ENCODE data around the gene PRM1.

PRM1 gene, protein sequence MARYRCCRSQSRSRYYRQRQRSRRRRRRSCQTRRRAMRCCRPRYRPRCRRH

DNA sequence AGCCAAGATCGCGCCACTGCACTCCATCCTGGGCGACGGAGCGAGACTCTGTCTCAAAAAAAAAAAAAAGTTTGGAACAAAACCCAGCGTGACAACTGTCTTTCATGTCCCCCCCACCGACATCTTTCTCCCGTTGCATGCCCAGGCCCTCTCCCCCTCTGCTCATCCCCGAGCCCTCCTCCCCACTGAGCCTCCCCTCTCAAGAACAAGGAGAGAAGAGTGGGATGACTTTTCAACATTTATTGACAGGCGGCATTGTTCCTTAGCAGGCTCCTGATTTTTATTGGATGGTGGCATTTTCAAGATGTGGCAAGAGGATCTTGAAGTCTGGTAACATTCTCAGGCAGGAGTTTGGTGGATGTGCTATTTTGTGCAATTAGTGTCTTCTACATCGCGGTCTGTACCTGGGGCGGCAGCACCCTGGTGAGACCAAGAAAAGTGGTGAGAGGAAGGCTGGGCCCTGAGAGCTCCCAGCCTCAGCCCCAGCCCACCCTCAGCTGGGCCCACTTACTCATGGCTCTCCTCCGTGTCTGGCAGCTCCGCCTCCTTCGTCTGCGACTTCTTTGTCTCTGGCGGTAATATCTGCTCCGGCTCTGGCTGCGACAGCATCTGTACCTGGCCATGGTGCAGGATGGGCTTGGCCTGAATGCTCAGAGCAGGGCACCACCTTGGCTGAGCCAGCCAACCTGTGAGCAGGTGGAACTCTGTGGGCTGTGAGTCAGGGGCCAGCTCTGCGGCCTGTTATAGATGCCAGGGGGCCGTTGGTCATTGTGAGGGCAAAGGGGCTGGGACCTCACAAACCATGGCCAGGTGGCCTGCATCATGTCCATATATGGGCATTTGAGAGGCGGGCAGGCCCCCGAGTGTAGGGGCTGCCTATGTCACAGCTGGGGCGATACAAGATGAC is at the start of gene PRM1:
Gene PRM1, minus strand, starts transcription at position 715 of the 907 bp plus-strand sequence. Its CDS starts 92 bp downstream, at position 623.
- TF ChIP-seq, protein P1, sequence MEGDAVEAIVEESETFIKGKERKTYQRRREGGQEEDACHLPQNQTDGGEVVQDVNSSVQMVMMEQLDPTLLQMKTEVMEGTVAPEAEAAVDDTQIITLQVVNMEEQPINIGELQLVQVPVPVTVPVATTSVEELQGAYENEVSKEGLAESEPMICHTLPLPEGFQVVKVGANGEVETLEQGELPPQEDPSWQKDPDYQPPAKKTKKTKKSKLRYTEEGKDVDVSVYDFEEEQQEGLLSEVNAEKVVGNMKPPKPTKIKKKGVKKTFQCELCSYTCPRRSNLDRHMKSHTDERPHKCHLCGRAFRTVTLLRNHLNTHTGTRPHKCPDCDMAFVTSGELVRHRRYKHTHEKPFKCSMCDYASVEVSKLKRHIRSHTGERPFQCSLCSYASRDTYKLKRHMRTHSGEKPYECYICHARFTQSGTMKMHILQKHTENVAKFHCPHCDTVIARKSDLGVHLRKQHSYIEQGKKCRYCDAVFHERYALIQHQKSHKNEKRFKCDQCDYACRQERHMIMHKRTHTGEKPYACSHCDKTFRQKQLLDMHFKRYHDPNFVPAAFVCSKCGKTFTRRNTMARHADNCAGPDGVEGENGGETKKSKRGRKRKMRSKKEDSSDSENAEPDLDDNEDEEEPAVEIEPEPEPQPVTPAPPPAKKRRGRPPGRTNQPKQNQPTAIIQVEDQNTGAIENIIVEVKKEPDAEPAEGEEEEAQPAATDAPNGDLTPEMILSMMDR (conservative IDR thresholded peaks at IDR 0.05; ENCODE audit: low read length): no peak

DNA sequence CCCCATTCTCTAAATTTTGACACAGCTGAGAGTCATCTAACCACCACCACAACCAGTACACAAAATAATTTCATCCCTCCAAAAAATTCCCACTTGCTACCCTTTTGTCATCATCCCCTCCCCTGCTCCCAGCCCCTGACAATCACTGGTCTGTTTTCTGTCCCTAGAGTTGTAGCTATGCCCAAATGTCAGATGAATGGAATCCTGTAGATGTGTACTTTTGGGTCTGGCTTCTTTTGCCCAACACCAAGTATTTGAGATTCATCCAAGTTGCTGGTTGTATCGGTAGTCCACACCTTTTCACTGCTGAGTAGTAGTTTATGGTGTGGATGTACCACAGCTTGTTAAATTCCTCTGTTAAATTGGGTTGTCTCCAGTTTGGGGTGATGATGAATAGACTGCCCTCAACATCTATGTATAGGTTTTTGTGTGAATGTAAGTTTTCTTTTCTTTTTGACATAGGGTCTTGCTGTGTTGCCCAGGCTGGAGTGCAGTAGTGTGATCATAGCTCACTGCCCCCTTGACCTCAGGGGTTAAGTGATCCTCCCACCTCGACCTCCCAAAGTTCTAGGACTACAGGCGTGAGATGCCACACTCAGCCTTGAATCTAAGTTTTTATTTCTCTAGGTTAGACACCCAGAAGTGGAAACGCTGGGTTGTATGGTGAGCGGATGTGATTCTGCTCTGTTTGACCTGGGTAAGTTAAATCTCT is 49.6 kb upstream of the PRM1 start:
- TF ChIP-seq, protein P1 (conservative IDR thresholded peaks at IDR 0.05; ENCODE audit: low read length): no peak
- H3K4me3 ChIP-seq (ENCODE audit: low read length): no peak overlapping the region
- peak; percentile 14 for DNase-seq (ENCODE audit: low read depth)

More for the DNA sequence above, at the start of gene PRM1:
- no peak within 1 kb of the TSS for H3K4me3 ChIP-seq (ENCODE audit: low read length)
- DNase-seq (ENCODE audit: low read depth): no peak

GRCh38 chr16:11329891-11330290 is 48.8 kb upstream of the PRM1 start:
- TF ChIP-seq, protein P1 (conservative IDR thresholded peaks at IDR 0.05; ENCODE audit: low read length): no peak
- DNase-seq (ENCODE audit: low read depth): no peak
- H3K4me3 ChIP-seq (ENCODE audit: low read length): no peak overlapping the region

DNA sequence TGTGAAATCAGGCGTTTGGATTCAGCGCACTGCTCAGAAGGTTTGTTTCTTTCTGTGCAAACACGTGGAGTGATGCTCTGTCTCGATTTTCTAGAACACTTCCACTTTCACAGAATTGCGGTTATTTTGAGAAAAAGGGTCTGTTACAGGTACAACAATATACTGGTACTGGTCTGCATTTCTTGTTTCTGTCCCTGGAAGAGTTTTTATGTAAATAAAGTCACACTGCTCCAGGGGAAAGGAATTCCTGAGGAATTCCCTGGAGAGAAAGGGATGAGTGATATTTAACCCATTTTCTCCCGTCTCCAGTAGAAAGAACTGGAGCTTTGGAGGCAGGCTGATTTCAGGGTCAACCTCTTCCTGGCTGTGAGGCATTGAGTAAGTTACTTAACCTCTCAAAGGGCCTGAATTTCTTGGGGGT is 48.0 kb upstream of the PRM1 start:
- TF ChIP-seq, protein P1 (conservative IDR thresholded peaks at IDR 0.05; ENCODE audit: low read length): no peak
- peak; percentile 30 for DNase-seq (ENCODE audit: low read depth)
- peak overlapping the region; percentile 29 for H3K4me3 ChIP-seq (ENCODE audit: low read length)

GRCh38 chr16:11328172-11329070 is 47.3 kb upstream of the PRM1 start:
- peak overlapping the region; percentile 29 for H3K4me3 ChIP-seq (ENCODE audit: low read length)
- TF ChIP-seq, protein P1 (conservative IDR thresholded peaks at IDR 0.05; ENCODE audit: low read length): no peak; the same call in 1 of the 2 replicates
- DNase-seq (ENCODE audit: low read depth): peak; percentile 94

DNA sequence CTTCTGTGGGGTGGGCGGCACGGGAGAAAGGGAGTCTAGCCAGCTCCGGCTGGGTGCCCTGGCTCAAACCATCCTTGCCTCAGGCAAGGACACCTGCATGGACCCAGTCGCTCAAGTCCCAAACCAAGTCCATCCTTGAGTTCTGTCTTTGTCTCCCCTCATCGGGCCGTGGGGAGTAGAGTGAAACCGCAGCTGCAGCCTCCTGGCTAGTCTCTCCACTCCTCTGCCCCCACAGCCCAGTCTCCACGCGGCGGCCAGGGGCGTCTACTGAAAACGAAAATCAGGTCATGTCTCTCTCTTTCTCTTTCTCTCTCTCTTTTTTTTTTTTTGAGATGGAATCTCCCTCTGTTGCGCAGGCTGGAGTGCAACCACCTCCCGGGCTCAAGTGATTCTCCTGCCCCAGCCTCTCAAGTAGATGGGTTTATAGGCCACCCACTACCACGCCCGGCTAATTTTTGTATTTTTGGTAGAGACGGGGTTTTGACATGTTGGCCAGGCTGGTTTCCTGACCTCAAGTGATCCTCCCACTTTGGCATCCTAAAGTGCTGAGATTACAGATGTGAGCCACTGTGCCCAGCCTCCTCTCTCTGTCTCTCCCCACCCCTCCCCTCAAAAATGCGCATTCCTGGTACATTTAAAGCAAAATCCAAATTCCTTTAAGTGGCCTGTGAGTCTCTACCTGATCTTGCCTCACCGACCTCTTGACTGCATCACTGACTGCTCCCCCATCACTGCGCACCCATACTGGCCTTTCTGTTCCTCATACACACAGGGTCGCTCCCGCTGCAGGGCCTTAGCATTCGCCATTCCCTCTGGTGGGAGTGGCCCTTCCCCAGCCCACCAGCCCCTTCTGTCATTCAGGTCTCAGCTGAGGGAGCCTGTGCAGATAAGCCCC is 46.4 kb upstream of the PRM1 start:
- DNase-seq (ENCODE audit: low read depth): peak; percentile 39
- TF ChIP-seq, protein P1 (conservative IDR thresholded peaks at IDR 0.05; ENCODE audit: low read length): no peak
- H3K4me3 ChIP-seq (ENCODE audit: low read length): no peak overlapping the region
